ENCODE measurements around the gene ALLC.

- TF ChIP-seq MAX (IDR thresholded peaks at IDR 0.05) = no peak
- TF ChIP-seq CTCF (IDR thresholded peaks at IDR 0.05; ENCODE audit: low read depth, low read length, missing input control) = no peak
- TF ChIP-seq REST (IDR thresholded peaks at IDR 0.05) = no peak
- TF ChIP-seq TAF1 (conservative IDR thresholded peaks at IDR 0.05) = no peak
- TF ChIP-seq RAD21 (IDR thresholded peaks at IDR 0.05) = no peak
- no peak for TF ChIP-seq GABPA (IDR thresholded peaks at IDR 0.05 in 1 of 2, conservative IDR thresholded peaks at IDR 0.05 in 1 of 2)
- TF ChIP-seq NR2F2 (IDR thresholded peaks at IDR 0.05) = no peak
- no peak for TF ChIP-seq YY1 (IDR thresholded peaks at IDR 0.05)
- TF ChIP-seq RXRA (IDR thresholded peaks at IDR 0.05) = no peak
- no peak for TF ChIP-seq HNF4A (conservative IDR thresholded peaks at IDR 0.05)
- no peak for TF ChIP-seq SP1 (IDR thresholded peaks at IDR 0.05)
- no peak for TF ChIP-seq EGR1 (IDR thresholded peaks at IDR 0.05; ENCODE audit: low read depth in 2 of 2)
These were observed 79.1 kb downstream of the ALLC start for GRCh38 chr2:3737128-3737527.

Data from liver (tissue), 3 donors.